Globus pallidus (tissue), 1 donor: ENCODE measurements around the gene ACVR1B.

Experiments used
- DNase-seq: peaks from one replicate; pipeline ENCODE4 v3.0.0-alpha.2; 2015; ENCODE audit warnings: low spot score

The ACVR1B gene

GRCh38 chr12:52020539-52021336 lies 69.2 kb downstream of the ACVR1B start:
- no peak for DNase-seq

GRCh38 chr12:52022841-52023181 lies 71.3 kb downstream of the ACVR1B start:
- no peak for DNase-seq

DNA sequence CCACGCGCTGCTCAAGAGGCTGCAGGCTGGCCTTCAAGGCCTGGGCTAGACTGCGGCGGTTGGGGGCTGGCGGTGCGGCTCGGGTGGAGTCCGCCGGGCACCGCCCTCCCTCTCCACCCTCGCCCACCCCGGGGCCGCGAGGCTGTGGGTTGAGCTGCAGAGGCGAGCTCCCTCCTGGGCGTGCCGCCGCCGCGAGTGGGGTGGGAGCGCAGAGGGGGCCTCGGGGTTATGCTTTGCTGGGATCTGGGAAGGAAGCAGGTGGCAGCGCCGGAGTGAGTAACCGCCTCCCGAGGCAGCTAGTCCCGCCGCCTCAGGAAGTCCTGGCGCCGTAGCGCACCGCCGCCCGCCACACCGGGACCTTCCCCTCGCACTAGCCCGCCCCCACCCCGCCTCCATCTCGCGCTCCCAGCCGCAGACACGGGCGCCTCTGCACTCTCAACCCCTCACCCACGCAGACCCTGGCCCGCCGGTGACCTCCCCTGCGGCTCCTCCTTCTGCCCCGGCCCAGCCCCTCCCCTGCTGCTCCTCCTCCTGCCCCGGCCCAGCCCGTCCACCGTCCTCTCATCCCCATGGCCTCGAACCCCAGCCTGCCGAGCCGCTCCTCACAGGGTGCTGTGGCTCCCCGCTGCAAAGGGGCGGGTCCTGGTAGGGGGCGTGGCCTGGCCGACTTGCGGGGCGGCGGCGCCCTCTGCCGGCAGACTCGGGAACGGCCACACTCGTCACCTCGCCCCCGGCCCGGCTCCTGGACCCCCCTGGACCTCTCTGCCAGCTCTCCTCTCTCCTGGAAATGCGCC lies 71.9 kb downstream of the ACVR1B start:
- DNase-seq = peak; percentile 67

DNA sequence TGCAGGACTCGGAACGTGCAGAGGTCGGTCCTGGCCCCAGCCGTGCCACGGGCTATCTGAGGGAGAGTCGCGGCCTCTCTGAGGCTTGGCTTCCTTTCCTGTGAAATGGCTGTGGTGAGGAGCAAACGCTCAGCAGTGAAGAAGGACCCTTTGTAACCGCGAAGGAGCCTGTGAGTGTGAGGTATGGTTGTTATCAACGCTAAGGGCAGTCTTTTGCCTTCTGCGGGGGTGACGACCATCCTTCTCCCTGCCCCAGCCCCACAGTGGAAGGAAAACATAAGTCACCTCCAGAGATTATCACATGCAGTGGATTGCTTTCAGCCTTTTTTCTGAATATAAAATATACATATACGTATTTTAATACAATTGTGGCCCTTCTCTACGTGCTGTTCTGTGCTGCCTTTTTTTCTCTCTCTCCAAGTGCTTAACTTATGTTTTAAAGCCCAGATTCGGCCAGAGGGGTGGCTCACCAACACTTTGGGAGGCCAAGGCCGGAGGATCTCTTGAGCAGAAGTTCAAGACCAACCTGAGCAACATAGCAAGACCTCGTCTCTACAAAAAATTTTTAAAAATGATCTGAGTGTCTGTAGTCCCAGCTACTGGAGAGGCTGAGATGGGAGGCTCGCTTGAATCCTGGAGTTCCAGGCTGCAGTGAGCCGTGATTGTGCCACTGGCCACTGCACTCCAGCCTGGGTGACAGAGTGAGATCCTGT lies 72.6 kb downstream of the ACVR1B start:
- DNase-seq = no peak

DNA sequence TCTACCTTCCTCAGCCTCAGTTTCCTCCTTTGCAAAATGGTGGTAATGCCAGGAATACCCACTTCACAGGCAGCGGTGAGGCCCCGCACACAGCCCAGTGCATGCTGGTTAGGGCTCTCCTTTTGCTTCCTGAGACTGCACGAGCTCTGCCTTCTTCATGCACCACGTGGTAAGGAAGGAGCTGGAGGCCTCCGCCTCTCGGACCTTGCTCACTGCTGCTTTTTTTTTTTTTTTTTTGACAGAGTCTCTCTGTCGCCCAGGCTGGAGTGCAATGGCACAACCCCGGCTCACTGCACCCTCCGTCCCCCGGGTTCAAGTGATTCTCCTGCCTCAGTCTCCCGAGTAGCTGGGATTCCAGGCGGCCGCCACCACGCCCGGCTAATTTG lies 73.3 kb downstream of the ACVR1B start:
- no peak for DNase-seq

DNA sequence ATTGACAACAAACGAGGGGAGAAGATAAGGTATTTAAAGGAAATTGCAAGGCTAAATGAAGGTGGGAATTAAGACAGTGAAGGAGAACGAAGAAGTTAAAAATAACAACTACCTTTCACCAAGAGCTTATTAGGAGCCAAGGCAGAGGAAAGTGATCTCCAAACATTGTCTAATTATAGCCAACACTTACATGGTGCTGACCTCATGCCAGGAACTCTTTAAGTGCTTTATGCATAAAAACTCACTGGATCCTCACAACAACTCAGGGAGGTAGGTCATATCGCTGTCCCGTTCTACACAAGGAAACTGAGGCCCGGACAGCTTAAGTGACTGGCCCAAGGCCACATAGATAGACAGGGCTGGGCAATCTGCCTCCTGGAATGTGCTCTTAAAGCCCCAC lies 74.8 kb downstream of the ACVR1B start:
- DNase-seq = no peak

GRCh38 chr12:52027085-52027843 lies 75.8 kb downstream of the ACVR1B start:
- no peak for DNase-seq

DNA sequence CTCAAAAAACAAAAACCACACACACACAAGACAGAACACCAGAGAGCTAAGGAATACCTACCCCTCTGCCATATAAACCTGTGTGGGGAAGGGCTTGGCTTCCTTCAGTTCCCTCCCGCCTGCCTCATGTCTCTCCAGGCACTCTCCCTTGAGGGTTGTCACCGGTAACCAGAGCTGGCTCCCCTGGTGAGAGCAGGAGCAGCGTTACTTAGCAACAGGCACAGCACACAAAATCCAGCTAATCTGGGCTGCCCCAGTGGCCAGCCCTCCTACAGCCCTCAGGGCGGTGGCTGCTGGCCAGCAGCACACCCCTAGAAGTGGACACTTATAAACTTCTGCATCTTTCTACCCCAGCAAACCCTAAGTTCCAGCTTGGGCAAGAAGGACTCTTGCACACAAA lies 78.2 kb downstream of the ACVR1B start:
- DNase-seq = no peak

DNA sequence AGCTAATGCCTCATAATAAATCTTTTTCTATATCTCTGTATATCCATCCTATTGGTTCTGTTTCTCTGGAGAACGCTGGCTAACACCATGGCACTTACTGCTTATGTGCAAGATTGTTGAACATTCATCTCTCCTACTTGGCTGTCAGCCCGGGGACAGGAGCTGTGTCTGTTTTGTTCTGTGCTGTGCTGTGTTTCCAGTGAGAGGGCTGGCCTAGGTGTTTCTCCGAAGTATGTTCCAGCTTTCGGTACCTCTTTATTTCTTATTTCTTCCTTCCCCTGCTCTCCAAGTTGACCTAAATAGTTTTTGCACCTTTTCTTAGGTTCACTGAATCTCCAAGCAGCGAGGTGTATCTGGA lies 80.9 kb downstream of the ACVR1B start:
- DNase-seq = peak; percentile 73

DNA sequence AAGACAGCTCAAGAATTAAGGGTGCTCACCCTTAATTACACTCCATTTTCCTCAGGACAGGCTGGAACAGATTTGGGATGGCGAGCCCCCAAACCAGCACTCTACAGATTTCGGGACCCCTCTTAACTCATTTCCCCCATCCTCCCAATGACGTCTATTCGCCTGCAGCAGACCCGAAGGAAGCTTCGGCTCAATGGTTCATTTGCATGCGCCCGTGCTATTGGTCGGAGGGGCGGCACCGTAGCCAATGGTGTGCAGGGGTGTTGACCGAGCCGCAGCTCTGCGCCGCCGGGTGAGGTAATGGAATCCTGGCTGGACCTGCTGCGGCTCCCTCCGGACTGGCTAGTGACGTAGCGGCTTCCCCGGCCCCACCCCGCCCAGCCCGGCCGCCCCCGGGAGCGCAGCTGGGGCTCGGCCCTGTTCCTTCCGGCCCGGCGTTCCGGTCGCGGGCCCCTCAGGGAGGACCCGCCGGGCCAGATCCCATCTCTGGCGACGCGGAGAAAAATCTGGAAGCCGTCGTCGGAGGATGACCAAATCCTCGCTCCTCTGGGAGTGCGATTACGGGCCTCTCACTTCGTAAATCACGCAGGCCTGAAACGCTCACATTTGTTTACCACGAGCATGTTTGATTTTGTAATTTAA lies 81.4 kb downstream of the ACVR1B start:
- DNase-seq = peak; percentile 97

DNA sequence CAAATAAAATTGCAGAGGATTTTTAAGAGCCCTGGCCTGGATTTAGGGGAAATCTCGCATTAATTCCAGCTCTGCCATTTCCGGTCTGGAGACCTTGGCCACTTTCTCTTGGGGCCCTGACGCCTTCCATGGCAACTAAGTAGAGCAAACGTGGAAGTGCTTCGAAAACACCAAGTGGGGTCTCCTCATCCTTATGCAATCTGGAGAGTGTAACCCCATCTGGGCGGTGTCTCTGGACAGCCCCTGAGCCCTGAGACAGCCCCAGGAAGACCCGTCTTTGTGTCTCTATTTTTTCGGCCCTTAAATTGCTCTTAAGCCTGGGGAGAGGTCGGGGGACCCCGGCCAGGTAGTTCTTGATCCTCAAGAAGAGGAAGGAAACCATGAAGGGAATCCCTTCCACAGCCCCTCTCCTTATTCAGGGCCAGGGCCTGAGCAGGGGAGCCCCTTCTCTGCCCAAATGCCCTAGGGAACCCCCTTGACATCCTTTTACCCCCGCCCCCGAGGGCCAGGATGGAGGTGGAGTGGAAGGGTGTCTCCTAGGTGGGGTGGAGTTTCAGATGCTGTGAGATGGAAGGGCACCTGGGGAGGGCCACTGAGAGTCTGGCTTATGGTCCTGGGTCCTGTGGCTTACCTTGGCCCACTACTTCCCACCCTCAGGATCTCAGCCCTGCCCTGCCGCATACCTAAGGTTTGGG lies 82.1 kb downstream of the ACVR1B start:
- DNase-seq = no peak

GRCh38 chr12:52035190-52035589 lies 83.7 kb downstream of the ACVR1B start:
- no peak for DNase-seq

GRCh38 chr12:52035926-52036325 lies 84.4 kb downstream of the ACVR1B start:
- no peak for DNase-seq

GRCh38 chr12:52036587-52037171 lies 85.2 kb downstream of the ACVR1B start:
- peak; percentile 77 for DNase-seq

DNA sequence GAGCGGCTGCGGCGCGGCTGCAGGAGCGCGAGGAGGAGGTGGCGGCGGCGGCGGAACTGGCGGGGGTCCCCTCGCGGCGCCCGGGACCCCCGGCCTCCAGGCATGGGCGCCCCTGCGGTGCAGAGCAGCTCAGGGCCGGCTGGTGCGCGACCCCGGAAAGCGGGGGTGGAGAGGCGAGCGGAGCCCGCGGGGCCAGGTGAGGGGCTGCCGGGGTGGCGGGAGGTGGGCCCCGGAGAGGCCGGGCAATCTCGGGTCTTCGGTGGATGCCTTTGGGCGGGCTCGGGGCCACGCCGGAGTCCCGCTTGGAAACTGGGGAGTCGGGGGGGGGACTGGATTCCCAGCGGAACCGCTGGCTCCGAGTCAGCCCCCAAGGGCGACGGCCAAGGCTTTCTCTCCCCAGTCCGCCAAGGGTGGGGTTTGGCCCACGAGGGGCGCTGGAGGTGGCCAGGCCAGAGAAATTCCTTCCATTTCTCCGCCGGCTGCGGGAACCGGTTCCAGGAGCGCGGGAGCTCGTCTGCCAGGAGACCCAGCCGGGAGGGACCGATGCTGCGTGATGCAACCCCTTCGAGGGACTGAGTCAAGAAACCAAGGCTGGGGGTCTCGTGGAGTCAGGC lies 85.9 kb downstream of the ACVR1B start:
- no peak for DNase-seq

DNA sequence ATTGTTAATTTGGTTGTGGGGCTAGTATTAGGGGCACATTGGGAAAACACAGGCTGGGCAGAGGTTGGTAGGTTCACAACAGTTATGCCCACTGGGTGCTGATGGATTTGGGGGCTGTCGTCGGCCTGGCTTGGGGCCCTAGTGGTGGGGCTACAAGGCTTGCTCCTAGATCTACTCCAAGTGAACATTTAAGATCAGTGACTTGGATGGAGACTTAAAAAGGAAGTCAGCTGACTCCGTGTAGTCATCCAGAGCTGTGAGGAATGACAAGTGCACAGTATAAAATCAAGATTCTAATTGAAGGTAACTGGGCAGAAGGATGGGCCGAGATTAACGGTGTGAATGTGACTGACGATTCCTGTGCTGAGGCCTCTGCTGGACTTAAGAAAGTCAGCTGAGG lies 86.9 kb downstream of the ACVR1B start:
- DNase-seq = no peak

DNA sequence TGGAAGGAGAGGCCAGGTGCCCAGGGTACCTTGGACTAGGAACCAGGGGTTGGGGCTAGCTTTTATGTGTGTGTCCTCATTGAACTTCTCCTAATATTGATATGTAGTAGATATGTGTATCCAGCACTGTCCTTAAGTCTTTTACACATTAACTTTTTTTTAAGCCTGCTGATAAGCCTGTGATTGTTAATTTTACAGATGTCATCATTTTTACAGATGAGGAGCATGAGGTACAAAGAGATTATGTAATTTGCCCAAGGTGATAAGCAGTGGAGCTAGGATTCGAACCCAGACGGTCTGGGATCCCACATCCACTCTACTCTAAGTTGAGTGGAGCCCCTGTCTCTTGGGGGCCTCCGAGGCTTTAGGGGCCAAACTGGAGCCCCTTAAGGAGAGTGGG lies 89.5 kb downstream of the ACVR1B start:
- DNase-seq = no peak

DNA sequence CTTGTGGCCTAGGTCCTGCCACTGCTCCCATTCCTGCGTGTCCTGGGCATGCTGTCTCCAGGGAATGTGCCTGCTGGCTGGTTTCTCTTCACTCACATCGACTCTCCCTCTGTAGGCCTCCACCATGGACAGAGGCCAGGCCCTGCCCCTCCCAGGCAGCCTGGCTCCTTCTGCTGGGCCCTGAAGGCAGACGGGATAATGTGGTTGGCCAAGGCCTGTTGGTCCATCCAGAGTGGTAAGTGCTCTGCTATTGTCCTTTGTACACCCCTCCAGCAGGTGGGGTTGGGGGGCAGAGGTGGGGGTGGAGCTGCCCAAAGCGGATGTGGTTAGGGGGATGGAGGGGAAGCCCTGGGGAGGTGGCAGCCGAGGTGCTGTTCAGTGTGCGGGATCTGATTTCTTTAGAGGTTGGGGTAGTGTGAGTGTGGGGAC lies 90.2 kb downstream of the ACVR1B start:
- no peak for DNase-seq

- no peak for DNase-seq
Observed at GRCh38 chr12:52042706-52043385, 91.3 kb downstream of the ACVR1B start.
